SU-DHL-6 (cell line): ENCODE measurements around the gene ZNF143.

Experiments
- EZH2phosphoT487 ChIP-seq: fragments of 200-600 bp; sonication (generic), shearing (Covaris generic); conservative IDR thresholded peaks from 2 replicates; pipeline ENCODE4 v1.6.1; 2018; ENCODE audit warnings: mild to moderate bottlenecking, antibody characterized with exemption, low read length, moderate library complexity, mixed read lengths
- TF ChIP-seq, protein P1 (sequence below): fragments of 200-600 bp; sonication (generic); IDR thresholded peaks from one replicate; pipeline ENCODE4 v1.5.1; 2017; ENCODE audit warnings: antibody characterized with exemption, mild to moderate bottlenecking, low read length, moderate library complexity; ENCODE audit not compliant: insufficient read depth, poor library complexity, severe bottlenecking

DNA sequence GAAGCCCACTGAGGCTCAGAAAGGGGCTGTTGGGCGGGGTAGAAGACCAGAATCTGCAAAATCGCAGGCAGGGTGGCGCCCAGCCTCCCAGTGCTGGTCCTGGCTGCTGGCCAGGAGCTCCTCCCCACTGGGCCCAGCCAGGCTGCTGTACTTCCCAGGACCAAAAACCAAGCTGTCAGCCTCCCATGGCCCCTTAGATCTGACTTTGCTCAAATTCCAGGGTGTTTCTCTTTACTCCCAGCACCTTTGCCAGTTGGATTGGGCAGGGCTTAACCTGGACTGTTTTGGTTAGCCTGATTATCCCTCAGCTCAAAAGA lies 68.5 kb downstream of the ZNF143 start:
- TF ChIP-seq, protein P1, sequence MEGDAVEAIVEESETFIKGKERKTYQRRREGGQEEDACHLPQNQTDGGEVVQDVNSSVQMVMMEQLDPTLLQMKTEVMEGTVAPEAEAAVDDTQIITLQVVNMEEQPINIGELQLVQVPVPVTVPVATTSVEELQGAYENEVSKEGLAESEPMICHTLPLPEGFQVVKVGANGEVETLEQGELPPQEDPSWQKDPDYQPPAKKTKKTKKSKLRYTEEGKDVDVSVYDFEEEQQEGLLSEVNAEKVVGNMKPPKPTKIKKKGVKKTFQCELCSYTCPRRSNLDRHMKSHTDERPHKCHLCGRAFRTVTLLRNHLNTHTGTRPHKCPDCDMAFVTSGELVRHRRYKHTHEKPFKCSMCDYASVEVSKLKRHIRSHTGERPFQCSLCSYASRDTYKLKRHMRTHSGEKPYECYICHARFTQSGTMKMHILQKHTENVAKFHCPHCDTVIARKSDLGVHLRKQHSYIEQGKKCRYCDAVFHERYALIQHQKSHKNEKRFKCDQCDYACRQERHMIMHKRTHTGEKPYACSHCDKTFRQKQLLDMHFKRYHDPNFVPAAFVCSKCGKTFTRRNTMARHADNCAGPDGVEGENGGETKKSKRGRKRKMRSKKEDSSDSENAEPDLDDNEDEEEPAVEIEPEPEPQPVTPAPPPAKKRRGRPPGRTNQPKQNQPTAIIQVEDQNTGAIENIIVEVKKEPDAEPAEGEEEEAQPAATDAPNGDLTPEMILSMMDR = no peak
- TF ChIP-seq EZH2phosphoT487 = no peak
